Sigmoid colon (tissue), 3 donors: Measurements from ENCODE around the gene TUBA4B.

Experiments used
- CTCF ChIP-seq, 4 experiments: fragments of 450-650 bp in 3 of 4; fragments of 200-600 bp in 1 of 4; IDR thresholded peaks; one replicate each; pipeline ENCODE4 v1.5.1; 2016 to 2019; ENCODE audit warnings: antibody characterized with exemption in 4 of 4, mild to moderate bottlenecking in 3 of 4, moderate library complexity in 2 of 4
- POLR2A ChIP-seq, 2 donors: fragments of 450-650 bp; IDR thresholded peaks; one replicate each; pipeline ENCODE4 v1.6.1; 2016; ENCODE audit warnings: antibody characterized with exemption in 2 of 2, mild to moderate bottlenecking in 2 of 2, moderate library complexity in 2 of 2

DNA sequence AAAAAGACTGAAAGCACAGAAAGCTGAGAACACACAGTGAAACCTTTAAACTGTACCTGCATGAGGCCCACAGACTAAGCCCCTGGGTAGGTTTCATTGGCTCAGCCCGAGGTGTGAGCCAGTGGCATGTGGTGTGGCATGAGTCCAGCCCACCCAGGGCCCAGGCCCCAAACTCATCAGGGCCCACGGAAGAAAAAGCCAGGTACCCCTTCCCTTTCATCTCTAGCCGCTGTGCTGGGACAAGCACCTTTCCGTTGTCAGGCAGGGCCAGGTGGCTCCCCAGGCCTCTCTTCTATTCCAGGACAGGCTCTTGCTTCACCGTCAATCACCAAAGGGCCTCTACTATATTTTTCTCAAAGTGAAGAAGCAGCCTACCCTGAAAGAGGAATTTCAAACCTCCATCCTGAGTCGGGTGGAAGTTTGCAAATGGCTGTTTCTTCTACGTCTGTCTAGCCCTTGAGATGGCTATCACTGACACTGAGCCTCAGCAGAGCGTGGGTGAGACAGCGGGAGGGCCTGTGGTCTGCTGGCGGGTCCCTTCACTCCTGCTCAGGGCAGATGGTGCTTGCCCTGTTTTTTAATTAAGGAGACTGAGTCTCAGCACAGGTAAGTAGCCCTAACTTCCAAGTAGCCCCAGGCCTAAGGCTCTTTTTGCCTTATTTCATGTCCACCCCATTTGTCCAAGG, 34.7 kb downstream of the TUBA4B start:
- TF ChIP-seq CTCF (IDR thresholded peaks at IDR 0.05) (no peak), POLR2A (IDR thresholded peaks at IDR 0.05) (no peak)
